Calu3 (cell line): ENCODE measurements around the gene SRD5A1. TPM values are rescaled to one million over a fixed set of nuclear protein-coding genes. Genes with fewer than 3 reads are reported as not detected.

Experiments used
- BruUV-seq: library from RNA; stranded (reverse); fragments of 400-500 nt; replicated peaks from 2 replicates; lab custom pipeline; 2021; lab: Mats Ljungman, UMichigan
- CTCF ChIA-PET: fragments of 300-600 bp; sonication (Branson Sonifier 250); formaldehyde crosslinking; loops from one replicate; lab custom pipeline; 2022; ENCODE audit warnings: antibody characterized with exemption; lab: Charles Lee
- DNase-seq: peaks from one replicate; pipeline ENCODE4 v3.0.0; 2022
- H3K27ac Mint-ChIP-seq: one replicate; pipeline ENCODE4 v1.8.0; 2022; ENCODE audit warnings: mixed read lengths; ENCODE audit not compliant: unreplicated experiment
- H3K27me3 Mint-ChIP-seq: one replicate; pipeline ENCODE4 v1.8.0; 2022; ENCODE audit warnings: mixed read lengths; ENCODE audit not compliant: unreplicated experiment
- H3K36me3 Mint-ChIP-seq: one replicate; pipeline ENCODE4 v1.8.0; 2022; ENCODE audit warnings: mild to moderate bottlenecking, moderate library complexity, mixed read lengths; ENCODE audit not compliant: insufficient read depth, unreplicated experiment
- H3K4me1 Mint-ChIP-seq: one replicate; pipeline ENCODE4 v1.8.0; 2022; ENCODE audit warnings: mild to moderate bottlenecking, low read depth, mixed read lengths; ENCODE audit not compliant: unreplicated experiment
- H3K4me3 Mint-ChIP-seq: one replicate; pipeline ENCODE4 v1.8.0; 2022; ENCODE audit warnings: mild to moderate bottlenecking, low read depth, moderate library complexity, mixed read lengths; ENCODE audit not compliant: unreplicated experiment
- H3K9me3 Mint-ChIP-seq: one replicate; pipeline ENCODE4 v1.8.0; 2022; ENCODE audit warnings: low read depth, mixed read lengths; ENCODE audit not compliant: unreplicated experiment
- intact Hi-C: fragments of 100-400 bp; cut with micrococcal nuclease; formaldehyde crosslinking; loops from one replicate; pipeline ENCODE4 v1.10.0; 2022; ENCODE audit not compliant: unreplicated experiment
- total RNA-seq: library from RNA; stranded (reverse); gene quantifications from 2 replicates; pipeline ENCODE4 v1.2.3, GENCODE V29; 2022
- TF ChIP-seq, protein P1 (sequence below): fragments of 200-600 bp; IDR thresholded peaks from one replicate; pipeline ENCODE4 v1.8.0; 2022; ENCODE audit warnings: antibody characterized with exemption; ENCODE audit not compliant: unreplicated experiment

SRD5A1 gene
- total RNA-seq, 1 experiment from 2014 or later, result 15.6 TPM

DNA sequence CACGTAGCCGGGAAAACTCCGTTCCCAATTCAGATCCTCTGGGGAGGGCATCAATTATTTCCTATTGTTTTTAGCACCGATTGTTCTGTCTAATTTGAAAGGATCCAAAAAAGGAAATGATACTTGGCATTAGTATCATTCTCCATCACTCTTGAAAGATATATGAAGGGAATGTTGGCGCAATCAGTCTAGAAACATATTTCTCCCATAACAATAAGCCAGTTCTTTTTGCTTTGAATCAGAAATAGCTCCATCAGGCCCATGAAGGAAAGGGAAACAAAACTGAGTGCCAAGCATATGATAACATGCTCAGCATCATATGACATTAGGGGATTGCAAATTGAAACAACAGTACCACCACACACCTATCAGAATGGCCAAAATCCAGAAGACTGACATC, 39.8 kb downstream of the SRD5A1 start:
- no peaks in the 10 kb centered on the region for H3K4me1 Mint-ChIP-seq
- no peaks in the 10 kb centered on the region for H3K36me3 Mint-ChIP-seq
- H3K27me3 Mint-ChIP-seq, result no peaks in the 10 kb centered on the region
- CTCF ChIA-PET, result no interaction called here
- no peaks in the 10 kb centered on the region for H3K9me3 Mint-ChIP-seq
- TF ChIP-seq, protein P1, sequence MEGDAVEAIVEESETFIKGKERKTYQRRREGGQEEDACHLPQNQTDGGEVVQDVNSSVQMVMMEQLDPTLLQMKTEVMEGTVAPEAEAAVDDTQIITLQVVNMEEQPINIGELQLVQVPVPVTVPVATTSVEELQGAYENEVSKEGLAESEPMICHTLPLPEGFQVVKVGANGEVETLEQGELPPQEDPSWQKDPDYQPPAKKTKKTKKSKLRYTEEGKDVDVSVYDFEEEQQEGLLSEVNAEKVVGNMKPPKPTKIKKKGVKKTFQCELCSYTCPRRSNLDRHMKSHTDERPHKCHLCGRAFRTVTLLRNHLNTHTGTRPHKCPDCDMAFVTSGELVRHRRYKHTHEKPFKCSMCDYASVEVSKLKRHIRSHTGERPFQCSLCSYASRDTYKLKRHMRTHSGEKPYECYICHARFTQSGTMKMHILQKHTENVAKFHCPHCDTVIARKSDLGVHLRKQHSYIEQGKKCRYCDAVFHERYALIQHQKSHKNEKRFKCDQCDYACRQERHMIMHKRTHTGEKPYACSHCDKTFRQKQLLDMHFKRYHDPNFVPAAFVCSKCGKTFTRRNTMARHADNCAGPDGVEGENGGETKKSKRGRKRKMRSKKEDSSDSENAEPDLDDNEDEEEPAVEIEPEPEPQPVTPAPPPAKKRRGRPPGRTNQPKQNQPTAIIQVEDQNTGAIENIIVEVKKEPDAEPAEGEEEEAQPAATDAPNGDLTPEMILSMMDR, result no peak
- intact Hi-C loops, result no loop called here
- no peak for DNase-seq
- BruUV-seq, result no TSS peak
- H3K27ac Mint-ChIP-seq, result no peak overlapping the region
- H3K4me3 Mint-ChIP-seq, result no peak overlapping the region

DNA sequence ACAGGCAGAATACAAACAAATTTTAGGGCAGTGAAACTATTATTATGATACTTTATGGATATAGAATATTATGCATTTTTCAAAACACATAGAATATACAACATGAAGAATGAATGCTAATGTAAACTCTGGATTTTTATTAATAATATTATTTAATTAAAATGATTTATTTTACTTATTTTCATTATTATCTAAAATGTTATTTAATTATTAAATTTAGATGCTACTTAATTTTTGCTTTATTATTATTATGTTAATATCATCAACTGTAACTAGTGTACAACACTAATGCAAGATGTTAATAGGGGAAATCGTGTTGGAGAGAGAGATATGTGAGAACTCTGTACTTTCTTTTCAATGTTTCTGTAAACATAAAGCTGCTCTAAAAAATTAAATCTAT, 40.7 kb downstream of the SRD5A1 start:
- no peaks in the 10 kb centered on the region for H3K4me1 Mint-ChIP-seq
- H3K9me3 Mint-ChIP-seq, result no peaks in the 10 kb centered on the region
- H3K36me3 Mint-ChIP-seq, result no peaks in the 10 kb centered on the region
- BruUV-seq, result no TSS peak
- H3K27ac Mint-ChIP-seq, result no peak overlapping the region
- no peak overlapping the region for H3K4me3 Mint-ChIP-seq
- DNase-seq, result no peak
- CTCF ChIA-PET, result no interaction called here
- TF ChIP-seq, protein P1, result no peak
- intact Hi-C loops, result no loop called here
- no peaks in the 10 kb centered on the region for H3K27me3 Mint-ChIP-seq

DNA sequence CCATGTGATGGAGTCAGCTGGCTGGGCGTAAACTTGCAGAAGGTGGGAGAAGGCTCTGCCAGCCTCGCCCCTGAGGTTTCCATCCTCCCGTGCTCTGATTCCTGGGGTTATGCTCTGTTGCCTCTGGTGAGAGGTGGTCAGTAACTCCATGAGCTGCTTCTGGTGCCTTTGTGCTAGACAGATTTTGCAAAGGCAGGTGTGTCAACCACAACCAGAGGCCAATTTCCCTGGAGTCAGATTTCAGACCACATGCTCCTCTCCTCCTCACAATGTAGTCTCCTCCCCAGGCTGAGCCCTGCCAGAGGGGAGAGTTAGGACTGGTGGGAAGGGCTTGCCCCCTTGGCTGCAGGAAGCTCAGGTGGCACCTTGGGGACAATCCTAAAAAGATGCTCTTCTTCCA, 41.2 kb downstream of the SRD5A1 start:
- Mint-ChIP-seq H3K27ac (no peak overlapping the region), H3K27me3 (no peaks in the 10 kb centered on the region), H3K36me3 (no peaks in the 10 kb centered on the region), H3K4me3 (no peak overlapping the region), H3K4me1 (no peaks in the 10 kb centered on the region), H3K9me3 (no peaks in the 10 kb centered on the region)
- intact Hi-C loops, result no loop called here
- CTCF ChIA-PET, result no interaction called here
- TF ChIP-seq, protein P1, result no peak
- DNase-seq, result no peak
- BruUV-seq, result no TSS peak

DNA sequence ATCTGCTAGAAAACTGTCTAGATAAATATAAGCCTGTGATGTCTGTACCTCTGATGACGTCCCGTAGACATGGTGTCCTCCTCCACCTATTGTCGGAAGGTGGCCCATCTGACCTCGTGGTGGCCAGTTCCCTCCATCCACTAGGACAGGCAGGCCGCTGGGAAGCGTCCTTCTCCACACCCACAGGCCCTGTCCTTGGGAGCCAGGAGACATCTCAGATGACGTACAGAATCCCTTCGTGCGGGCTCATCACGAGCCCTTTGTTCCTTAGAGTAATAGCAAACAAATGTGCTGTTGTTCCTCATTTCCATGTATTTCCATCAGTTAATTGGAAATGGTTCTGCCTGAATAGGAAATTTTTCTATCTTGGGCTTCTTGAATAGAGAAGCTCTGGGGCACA, 41.6 kb downstream of the SRD5A1 start:
- H3K4me3 Mint-ChIP-seq, result no peak overlapping the region
- H3K4me1 Mint-ChIP-seq, result no peaks in the 10 kb centered on the region
- no peak for DNase-seq
- CTCF ChIA-PET, result no interaction called here
- no peaks in the 10 kb centered on the region for H3K27me3 Mint-ChIP-seq
- H3K9me3 Mint-ChIP-seq, result no peaks in the 10 kb centered on the region
- no peak overlapping the region for H3K27ac Mint-ChIP-seq
- TF ChIP-seq, protein P1, result no peak
- intact Hi-C loops, result no loop called here
- no peaks in the 10 kb centered on the region for H3K36me3 Mint-ChIP-seq
- BruUV-seq, result no TSS peak
